ENCODE measurements around the gene NPSR1.
"Not testable (repeated sequence)": the region's sequence is repeated elsewhere in the genome, so short reads cannot be mapped to it uniquely, and the experiment has no call there.

The NPSR1 gene

GRCh38 chr7:34875481-34875880 is 217.5 kb downstream of the NPSR1 start:
- DNase-seq: no peak

- not testable (repeated sequence) for DNase-seq
These were observed 221.1 kb downstream of the NPSR1 start for GRCh38 chr7:34878944-34879735.

- DNase-seq: no peak
These were observed 221.9 kb downstream of the NPSR1 start for GRCh38 chr7:34879871-34880270.

GRCh38 chr7:34883855-34884254 is 225.8 kb downstream of the NPSR1 start:
- not testable (repeated sequence) for DNase-seq

- DNase-seq: no peak
These were observed 228.8 kb downstream of the NPSR1 start for GRCh38 chr7:34886856-34887255.

- no peak for DNase-seq
These were observed 231.9 kb downstream of the NPSR1 start for GRCh38 chr7:34889951-34890350.

- DNase-seq: no peak
These were observed 237.2 kb downstream of the NPSR1 start for GRCh38 chr7:34895202-34895601.

All from fibroblast of skin of abdomen (primary cell).